H9 (cell line): ENCODE measurements around the gene PIP5KL1. TPM values are rescaled to one million over a fixed set of nuclear protein-coding genes. Genes with fewer than 3 reads are reported as not detected.

ENCODE experiments used
- DNase-seq: peaks from one replicate; pipeline ENCODE4 v3.0.0-alpha.2; 2017
- H2AFZ ChIP-seq: one replicate; pipeline ENCODE4 v1.6.1; 2013; ENCODE audit warnings: mild to moderate bottlenecking, low read length, control low read depth, moderate library complexity
- H2AK5ac ChIP-seq: 2 replicates; pipeline ENCODE4 v1.6.1; 2013; ENCODE audit warnings: low read length, control low read depth, mixed read lengths; ENCODE audit not compliant: insufficient read length
- H2BK120ac ChIP-seq: one replicate; pipeline ENCODE4 v1.6.1; 2013; ENCODE audit warnings: low read depth, mild to moderate bottlenecking, low read length, control low read depth, inconsistent platforms; ENCODE audit not compliant: poor library complexity, severe bottlenecking
- H2BK12ac ChIP-seq: 2 replicates; pipeline ENCODE4 v1.6.1; 2013; ENCODE audit warnings: low read length, control low read depth, mixed read lengths, low read depth; ENCODE audit not compliant: insufficient read length
- H2BK15ac ChIP-seq: 2 replicates; pipeline ENCODE4 v1.6.1; 2013; ENCODE audit warnings: low read depth, low read length, control low read depth
- H2BK20ac ChIP-seq: one replicate; pipeline ENCODE4 v1.6.1; 2013; ENCODE audit warnings: low read depth, mild to moderate bottlenecking, low read length, control low read depth, inconsistent platforms; ENCODE audit not compliant: poor library complexity, severe bottlenecking
- H2BK5ac ChIP-seq: 2 replicates; pipeline ENCODE4 v1.6.1; 2013; ENCODE audit warnings: low read length, control low read depth, mixed read lengths; ENCODE audit not compliant: insufficient read length
- H3K14ac ChIP-seq: 2 replicates; pipeline ENCODE4 v1.6.1; 2013; ENCODE audit warnings: low read length, control low read depth; ENCODE audit not compliant: insufficient read depth
- H3K18ac ChIP-seq: 2 replicates; pipeline ENCODE4 v1.6.1; 2013; ENCODE audit warnings: low read depth, mild to moderate bottlenecking, mixed read lengths, low read length, control low read depth; ENCODE audit not compliant: insufficient read length
- H3K23ac ChIP-seq: 2 replicates; pipeline ENCODE4 v1.6.1; 2013; ENCODE audit warnings: low read length, control low read depth, mixed read lengths, low read depth; ENCODE audit not compliant: insufficient read length
- H3K23me2 ChIP-seq: 2 replicates; pipeline ENCODE4 v1.6.1; 2013; ENCODE audit warnings: low read depth, mild to moderate bottlenecking, mixed read lengths, low read length, control low read depth; ENCODE audit not compliant: insufficient read length, poor library complexity, severe bottlenecking
- H3K27ac ChIP-seq: 2 replicates; pipeline ENCODE4 v1.5.1; 2013; ENCODE audit warnings: low read length, control low read depth, mixed read lengths, low read depth; ENCODE audit not compliant: insufficient read length
- H3K27me3 ChIP-seq: 2 replicates; pipeline ENCODE4 v1.6.1; 2013; ENCODE audit warnings: low read length, control low read depth, inconsistent platforms; ENCODE audit not compliant: insufficient read depth
- H3K4ac ChIP-seq: 2 replicates; pipeline ENCODE4 v1.6.1; 2013; ENCODE audit warnings: low read depth, mild to moderate bottlenecking, control low read depth, inconsistent platforms, low read length, moderate library complexity
- H3K4me1 ChIP-seq: 2 replicates; pipeline ENCODE4 v1.6.1; 2013; ENCODE audit warnings: low read length, control low read depth, inconsistent platforms; ENCODE audit not compliant: insufficient read depth
- H3K4me2 ChIP-seq: 2 replicates; pipeline ENCODE4 v1.6.1; 2013; ENCODE audit warnings: low read length, control low read depth, mixed read lengths; ENCODE audit not compliant: insufficient read length, insufficient read depth
- H3K56ac ChIP-seq: 2 replicates; pipeline ENCODE4 v1.6.1; 2013; ENCODE audit warnings: low read depth, mild to moderate bottlenecking, mixed read lengths, low read length, control low read depth; ENCODE audit not compliant: insufficient read length
- H3K79me1 ChIP-seq: 2 replicates; pipeline ENCODE4 v1.6.1; 2013; ENCODE audit warnings: low read depth, mild to moderate bottlenecking, moderate library complexity, low read length, control low read depth, inconsistent platforms; ENCODE audit not compliant: insufficient read depth, poor library complexity, severe bottlenecking
- H3K79me2 ChIP-seq: 2 replicates; pipeline ENCODE4 v1.6.1; 2013; ENCODE audit warnings: low read length, control low read depth, inconsistent platforms; ENCODE audit not compliant: insufficient read depth
- H3K9ac ChIP-seq: 2 replicates; pipeline ENCODE4 v1.6.1; 2013; ENCODE audit warnings: low read length, control low read depth, mixed read lengths; ENCODE audit not compliant: insufficient read length; ENCODE audit errors: extremely low read depth
- H3K9me3 ChIP-seq: one replicate; pipeline ENCODE4 v1.6.1; 2013; ENCODE audit warnings: low read depth, low read length, inconsistent platforms; ENCODE audit not compliant: control insufficient read depth
- H3T11ph ChIP-seq: one replicate; pipeline ENCODE4 v1.6.1; 2013; ENCODE audit warnings: mild to moderate bottlenecking, low read length, control low read depth, inconsistent platforms
- H4K20me1 ChIP-seq: one replicate; pipeline ENCODE4 v1.6.1; 2013; ENCODE audit not compliant: control insufficient read depth, insufficient read length, insufficient read depth
- H4K5ac ChIP-seq: 2 replicates; pipeline ENCODE4 v1.6.1; 2013; ENCODE audit warnings: low read depth, mild to moderate bottlenecking, mixed read lengths, low read length, control low read depth; ENCODE audit not compliant: insufficient read length
- H4K8ac ChIP-seq: replicated peaks from 2 replicates; pipeline ENCODE4 v1.6.1; 2013; ENCODE audit warnings: low read length, control low read depth, mixed read lengths, low read depth; ENCODE audit not compliant: insufficient read length
- H4K91ac ChIP-seq: 2 replicates; pipeline ENCODE4 v1.6.1; 2013; ENCODE audit warnings: low read depth, mild to moderate bottlenecking, moderate library complexity, mixed read lengths, low read length, control low read depth; ENCODE audit not compliant: insufficient read length
- H3K27ac Mint-ChIP-seq, 3 experiments: 2 replicates in 2 of 3; 3 replicates in 1 of 3; pipeline ENCODE4 v1.8.0; 2020 to 2021; ENCODE audit warnings: mixed read lengths in 3 of 3, mild to moderate bottlenecking in 1 of 3, moderate library complexity in 1 of 3
- H3K27me3 Mint-ChIP-seq: 2 replicates; pipeline ENCODE4 v1.8.0; 2021; ENCODE audit warnings: low read depth, mild to moderate bottlenecking, moderate library complexity, mixed read lengths
- H3K36me3 Mint-ChIP-seq, 3 experiments: 2 replicates in 2 of 3; 3 replicates in 1 of 3; pipeline ENCODE4 v1.8.0; 2020 to 2021; ENCODE audit warnings: low read depth in 3 of 3, mixed read lengths in 3 of 3; ENCODE audit not compliant: insufficient read depth in 1 of 3
- H3K4me1 Mint-ChIP-seq, 2 experiments: 2 replicates each; pipeline ENCODE4 v1.8.0; 2020; ENCODE audit warnings: mixed read lengths in 2 of 2
- H3K4me3 Mint-ChIP-seq, 2 experiments: 2 replicates in 1 of 2; 3 replicates in 1 of 2; pipeline ENCODE4 v1.8.0; 2020 to 2021; ENCODE audit warnings: mild to moderate bottlenecking in 2 of 2, mixed read lengths in 2 of 2, moderate library complexity in 1 of 2
- H3K9me3 Mint-ChIP-seq, 2 experiments: 2 replicates in 1 of 2; 3 replicates in 1 of 2; pipeline ENCODE4 v1.8.0; 2020; ENCODE audit warnings: mild to moderate bottlenecking in 2 of 2, mixed read lengths in 2 of 2, moderate library complexity in 1 of 2
- CTCF ChIP-seq: fragments of 200-600 bp; sonication (generic); conservative IDR thresholded peaks from 3 replicates; pipeline ENCODE4 v1.8.0; 2021; ENCODE audit warnings: antibody characterized with exemption, mild to moderate bottlenecking
- WGBS: extraction: QIAGEN DNeasy Blood & Tissue Kit; methylation state at CpG from one replicate; pipeline ENCODE4 v1.1.7; 2013; ENCODE audit warnings: missing lambda C conversion rate, low lambda C conversion rate, mixed read lengths; ENCODE audit not compliant: insufficient read length; ENCODE audit errors: extremely low coverage; 5-methylcytosine and 5-hydroxymethylcytosine counted together
- total RNA-seq: library from RNA; stranded (reverse); gene quantifications from 2 replicates; pipeline ENCODE4 v1.2.1, GENCODE V29; 2021

PIP5KL1 gene
- total RNA-seq, 1 experiment from 2014 or later, result 11.6 TPM

GRCh38 chr9:127968042-127968441, 37.5 kb upstream of the PIP5KL1 start:
- H3K4me3 Mint-ChIP-seq, result no peak overlapping the region
- no peak overlapping the region for H3K27ac ChIP-seq
- no peak overlapping the region for H4K91ac ChIP-seq
- no peak overlapping the region for H3K4ac ChIP-seq
- no peak overlapping the region for H2BK15ac ChIP-seq
- H2BK12ac ChIP-seq, result no peak overlapping the region
- H3K56ac ChIP-seq, result no peak overlapping the region
- peaks cover 2% of the 10 kb centered on the region for H4K20me1 ChIP-seq
- no peaks in the 10 kb centered on the region for H3K9me3 ChIP-seq
- TF ChIP-seq CTCF, result no peak
- no peak overlapping the region for H3T11ph ChIP-seq
- H4K8ac ChIP-seq, result no peak overlapping the region
- peak overlapping the region; percentile 77 to 92 (median 83); a peak in 5 of 7 replicates for H3K27ac Mint-ChIP-seq
- peaks cover 5% of the 10 kb centered on the region; the same call in 1 of the 2 replicates for H3K4me1 ChIP-seq
- no peaks in the 10 kb centered on the region for H3K27me3 Mint-ChIP-seq
- no peak overlapping the region for H2BK5ac ChIP-seq
- DNase-seq, result no peak
- no peaks in the 10 kb centered on the region for H3K23me2 ChIP-seq
- peaks cover 5% of the 10 kb centered on the region for H3K79me1 ChIP-seq
- H2AK5ac ChIP-seq, result no peak overlapping the region
- H3K23ac ChIP-seq, result no peak overlapping the region
- peaks cover 0 to 7% (median 0%) of the 10 kb centered on the region in 3 experiments; a peak in 2 of 7 replicates for H3K36me3 Mint-ChIP-seq
- no peak overlapping the region for H3K14ac ChIP-seq
- no peaks in the 10 kb centered on the region for H3K27me3 ChIP-seq
- H3K4me2 ChIP-seq, result no peak overlapping the region
- peaks cover 29% of the 10 kb centered on the region; the same call in 1 of the 2 replicates for H3K79me2 ChIP-seq
- no peak overlapping the region for H4K5ac ChIP-seq
- H3K18ac ChIP-seq, result no peak overlapping the region
- H3K9me3 Mint-ChIP-seq, result no peaks in the 10 kb centered on the region; a peak in 1 of 5 replicates
- H3K4me1 Mint-ChIP-seq, result peaks cover 66 to 85% of the 10 kb centered on the region in 2 experiments
- no CpG with 5 or more reads among the region's 3 CpGs for WGBS
- H3K9ac ChIP-seq, result no peak overlapping the region
- H2BK120ac ChIP-seq, result no peak overlapping the region
- H2BK20ac ChIP-seq, result no peak overlapping the region
- H2AFZ ChIP-seq, result no peak overlapping the region
